ENCODE results near the gene AK8. TPM values are rescaled to one million over a fixed set of nuclear protein-coding genes. Genes with fewer than 3 reads are reported as not detected.

Gene AK8
- total and polyA plus RNA-seq, 2 experiments from 2014 or later = 0.14 to 0.78 TPM

GRCh38 chr9:132683873-132684272 lies 194.2 kb downstream of the AK8 start:
- Mint-ChIP-seq H3K36me3 (ENCODE audit: low read depth) (peaks cover 83% of the 10 kb centered on the region), H3K27ac (no peak overlapping the region), H3K4me3 (no peak overlapping the region), H3K9me3 (no peaks in the 10 kb centered on the region; the same call in 2 of the 3 replicates), H3K4me1 (no peaks in the 10 kb centered on the region), H3K27me3 (ENCODE audit: insufficient read depth, low read depth, poor library complexity) (no peaks in the 10 kb centered on the region)
- Histone ChIP-seq H3K27ac (ENCODE audit: low read depth) (no peak overlapping the region), H3K4me1 (ENCODE audit: insufficient read depth) (no peaks in the 10 kb centered on the region), H3K36me3 (ENCODE audit: insufficient read depth) (peaks cover 74% of the 10 kb centered on the region), H3K4me2 (no peak overlapping the region), H3K4me3 (no peak overlapping the region), H3K27me3 (ENCODE audit: insufficient read depth) (no peaks in the 10 kb centered on the region), H3K79me2 (replicated peaks; ENCODE audit: insufficient read depth) (peaks cover 62% of the 10 kb centered on the region), H2AFZ (no peak overlapping the region), H3K9me2 (ENCODE audit: insufficient read depth) (no peaks in the 10 kb centered on the region), H3F3A (replicated peaks; ENCODE audit: low read depth) (no peaks in the 10 kb centered on the region), H4K20me1 (replicated peaks; ENCODE audit: insufficient read depth) (peaks cover 44% of the 10 kb centered on the region)
- DNase-seq (ENCODE audit: low spot score) (no peak), ATAC-seq (no peak)
- TF ChIP-seq REST (IDR thresholded peaks at IDR 0.05; ENCODE audit: unreplicated experiment) (no peak), CTCF (conservative IDR thresholded peaks at IDR 0.05; ENCODE audit: low read depth in 2 of 2) (no peak), ZNF462 (CRISPR knock-in tag; IDR thresholded peaks at IDR 0.05) (no peak), NANOG (IDR thresholded peaks at IDR 0.05; ENCODE audit: borderline replicate concordance) (no peak), CREB1 (CRISPR knock-in tag; IDR thresholded peaks at IDR 0.05; ENCODE audit: low read depth) (no peak), EZH2 (IDR thresholded peaks at IDR 0.05; ENCODE audit: low read depth, unreplicated experiment) (no peak), JUNB (IDR thresholded peaks at IDR 0.05; ENCODE audit: unreplicated experiment) (no peak), POLR2AphosphoS5 (IDR thresholded peaks at IDR 0.05; ENCODE audit: low read depth) (no peak), ETS1 (IDR thresholded peaks at IDR 0.05) (no peak), STAT1 (IDR thresholded peaks at IDR 0.05; ENCODE audit: unreplicated experiment) (no peak), ZNF331 (CRISPR knock-in tag; IDR thresholded peaks at IDR 0.05; ENCODE audit: low read depth) (no peak), EZH2phosphoT487 (IDR thresholded peaks at IDR 0.05; ENCODE audit: unreplicated experiment) (no peak), ZNF114 (CRISPR knock-in tag; IDR thresholded peaks at IDR 0.05) (no peak)

Measured in GM23338 (cell line).